ENCODE data around the gene CTNNA2. TPM values are rescaled to one million over a fixed set of nuclear protein-coding genes. Genes with fewer than 3 reads are reported as not detected.

CTNNA2 gene
- total and polyA plus RNA-seq, 8 donors = 0.08 to 0.56 (median 0.17) TPM; not detected in 2

GRCh38 chr2:79729532-79729931 lies 216.7 kb downstream of the CTNNA2 start:
- Histone ChIP-seq H3K4me1 (no peaks in the 10 kb centered on the region), H3K4me3 (no peak overlapping the region), H3K27me3 (no peaks in the 10 kb centered on the region), H3K36me3 (no peaks in the 10 kb centered on the region), H3K9me3 (peaks cover 0 to 1% of the 10 kb centered on the region in 2 donors), H3K27ac (no peak overlapping the region)
- intact Hi-C loops (cut with DNase I) = no loop called here
- TF ChIP-seq CTCF (IDR thresholded peaks at IDR 0.05) = no peak
- no peak for DNase-seq
- no peak for ATAC-seq

DNA sequence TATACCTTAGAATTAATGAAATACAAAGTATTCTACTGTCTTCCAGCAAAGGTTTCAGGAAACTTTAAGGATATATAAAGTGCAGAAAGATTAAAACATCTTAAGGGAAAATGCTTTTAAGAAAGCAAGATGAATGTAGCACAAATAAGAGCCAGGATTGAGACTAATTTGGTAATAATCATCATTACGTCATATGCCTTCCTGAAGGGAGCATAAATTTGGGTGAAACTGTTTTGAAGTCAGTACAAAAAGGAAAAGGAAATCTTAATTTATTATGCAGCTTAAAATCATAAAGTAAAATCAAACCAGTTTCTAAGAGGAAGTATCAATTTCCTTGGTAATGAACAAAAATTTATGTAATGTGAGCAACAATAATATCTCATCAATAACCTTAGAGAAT lies 221.7 kb downstream of the CTNNA2 start:
- H3K27ac ChIP-seq = no peak overlapping the region
- H3K27me3 ChIP-seq = no peaks in the 10 kb centered on the region
- DNase-seq = no peak
- no peaks in the 10 kb centered on the region for H3K4me1 ChIP-seq
- intact Hi-C loops (cut with DNase I) = no loop called here
- H3K9me3 ChIP-seq = no peaks in the 10 kb centered on the region
- no peak for TF ChIP-seq CTCF (IDR thresholded peaks at IDR 0.05)
- no peak for ATAC-seq
- H3K4me3 ChIP-seq = no peak overlapping the region
- no peaks in the 10 kb centered on the region for H3K36me3 ChIP-seq

DNA sequence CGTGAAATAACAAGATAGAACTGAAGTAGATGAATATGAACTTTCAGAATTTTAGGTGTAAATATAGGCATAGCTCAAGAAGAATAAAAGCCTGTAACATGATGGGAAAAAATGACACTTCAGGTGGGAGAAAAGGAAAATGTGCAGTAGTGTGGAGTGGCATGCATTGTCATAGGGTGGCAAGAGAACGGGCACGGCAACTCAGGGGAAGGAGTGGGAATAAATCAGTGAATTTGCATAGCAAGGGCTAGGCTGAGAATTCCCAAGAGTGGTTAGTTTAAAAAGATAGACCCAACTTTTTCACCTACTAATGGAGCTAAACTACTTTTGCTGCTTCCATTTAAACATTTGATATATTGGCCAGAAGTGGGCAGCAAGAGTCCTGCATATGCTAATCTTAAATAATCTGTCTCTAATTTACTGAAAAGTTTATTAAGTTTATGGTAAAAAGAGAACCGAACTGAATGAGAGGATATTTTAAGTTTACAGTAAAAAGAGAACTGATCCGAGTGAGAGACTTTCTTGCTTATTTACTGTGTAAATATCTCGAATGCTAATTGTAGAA lies 228.1 kb downstream of the CTNNA2 start:
- no peak for TF ChIP-seq CTCF (IDR thresholded peaks at IDR 0.05)
- ATAC-seq (no peak), DNase-seq (no peak)
- Histone ChIP-seq H3K4me1 (no peaks in the 10 kb centered on the region), H3K4me3 (no peak overlapping the region), H3K27ac (no peak overlapping the region), H3K27me3 (no peaks in the 10 kb centered on the region), H3K36me3 (no peaks in the 10 kb centered on the region), H3K9me3 (no peaks in the 10 kb centered on the region)
- intact Hi-C loops (cut with DNase I) = no loop called here

GRCh38 chr2:79750321-79750720 lies 237.5 kb downstream of the CTNNA2 start:
- no peak for TF ChIP-seq CTCF (IDR thresholded peaks at IDR 0.05)
- H3K4me1 ChIP-seq = no peaks in the 10 kb centered on the region

DNA sequence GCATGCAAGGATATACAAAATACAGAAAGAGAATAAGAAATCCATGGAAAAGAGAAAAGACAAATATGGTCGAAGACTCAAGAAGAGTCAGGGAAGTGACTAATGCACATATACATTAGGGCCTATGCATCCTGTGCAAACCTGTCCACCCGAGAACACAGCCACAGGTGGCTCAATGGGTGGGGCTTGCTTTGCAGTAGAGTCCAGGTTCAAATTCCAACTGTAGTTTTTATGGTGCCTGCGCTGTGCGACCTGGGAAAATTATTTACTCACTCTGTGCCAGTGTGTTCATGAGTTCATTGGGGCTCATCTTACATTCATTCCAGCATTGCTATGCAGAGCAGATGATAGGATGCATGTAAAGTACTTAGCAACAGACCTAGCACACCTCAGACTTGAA lies 244.7 kb downstream of the CTNNA2 start:
- Histone ChIP-seq H3K4me1 (no peaks in the 10 kb centered on the region), H3K4me3 (no peak overlapping the region), H3K27me3 (no peaks in the 10 kb centered on the region), H3K9me3 (no peaks in the 10 kb centered on the region), H3K27ac (no peak overlapping the region), H3K36me3 (no peaks in the 10 kb centered on the region)
- no peak for DNase-seq
- TF ChIP-seq CTCF (IDR thresholded peaks at IDR 0.05) = no peak
- intact Hi-C loops (cut with DNase I) = no loop called here
- ATAC-seq = no peak

More at GRCh38 chr2:79750321-79750720, 237.5 kb downstream of the CTNNA2 start:
- DNase-seq = no peak
- Histone ChIP-seq H3K27me3 (no peaks in the 10 kb centered on the region), H3K4me3 (no peak overlapping the region), H3K27ac (no peak overlapping the region), H3K36me3 (no peaks in the 10 kb centered on the region), H3K9me3 (no peaks in the 10 kb centered on the region)
- no peak for ATAC-seq
- intact Hi-C loops (cut with DNase I) = no loop called here

All from left lung (tissue), 10 donors.